Measurements from ENCODE around the gene RPL13A. TPM values are rescaled to one million over a fixed set of nuclear protein-coding genes. Genes with fewer than 3 reads are reported as not detected.

RPL13A gene
- polyA plus RNA-seq, 3 donors: 2,758 to 3,345 (median 3,013) TPM

- no peak for DNase-seq
Observed at GRCh38 chr19:49534632-49535385, 47.4 kb downstream of the RPL13A start.

- DNase-seq: no peak
Observed at GRCh38 chr19:49536921-49537462, 49.6 kb downstream of the RPL13A start.

GRCh38 chr19:49538643-49539042, 51.2 kb downstream of the RPL13A start:
- no peak for DNase-seq

GRCh38 chr19:49539192-49539952, 52.0 kb downstream of the RPL13A start:
- DNase-seq: no peak

Other genes with a start within 250 kb of the RPL13A start
- 1 to 10 TPM; 2.3 to 5.7 (median 4.6) TPM for gene SLC6A16, start 162.4 kb upstream of the RPL13A start, polyA plus RNA-seq (ENCODE audit: insufficient read length in 3 of 3)
- gene CD37, start 152.2 kb upstream of the RPL13A start, polyA plus RNA-seq (ENCODE audit: insufficient read length in 3 of 3): 10 to 100 TPM; 26.6 to 38.2 (median 36.4) TPM
- 100 to 1,000 TPM in 2 of 3 donors, 10 to 100 TPM in 1; 89.0 to 114 (median 109) TPM for gene TEAD2, start 125.2 kb upstream of the RPL13A start, polyA plus RNA-seq (ENCODE audit: insufficient read length in 3 of 3)
- 1 to 10 TPM; 4.2 to 6.7 (median 5.8) TPM for gene DKKL1, start 123.7 kb upstream of the RPL13A start, polyA plus RNA-seq (ENCODE audit: insufficient read length in 3 of 3)
- gene KASH5, start 99.4 kb upstream of the RPL13A start, polyA plus RNA-seq (ENCODE audit: insufficient read length in 3 of 3): under 1 TPM in 2 of 3 donors, not detected in 1; 0.10 to 0.34 TPM
- not detected for gene PTH2, start 64.2 kb upstream of the RPL13A start, polyA plus RNA-seq (ENCODE audit: insufficient read length in 3 of 3)
- gene GFY, start 62.2 kb upstream of the RPL13A start, polyA plus RNA-seq (ENCODE audit: insufficient read length in 3 of 3): not detected
- gene SLC17A7, start 46.1 kb upstream of the RPL13A start, polyA plus RNA-seq (ENCODE audit: insufficient read length in 3 of 3): under 1 TPM; 0.28 to 0.62 (median 0.55) TPM
- gene PIH1D1, start 35.8 kb upstream of the RPL13A start, polyA plus RNA-seq (ENCODE audit: insufficient read length in 3 of 3): 100 to 1,000 TPM in 1 of 3 donors, 10 to 100 TPM in 2; 92.0 to 101 (median 99.4) TPM
- 10 to 100 TPM; 19.2 to 33.0 (median 26.3) TPM for gene ALDH16A1, start 34.4 kb upstream of the RPL13A start, polyA plus RNA-seq (ENCODE audit: insufficient read length in 3 of 3)
- 1 to 10 TPM; 3.1 to 5.1 (median 5.1) TPM for gene FLT3LG, start 13.4 kb upstream of the RPL13A start, polyA plus RNA-seq (ENCODE audit: insufficient read length in 3 of 3)
- 1,000 to 10,000 TPM; 2,501 to 3,013 (median 2,811) TPM for gene RPS11, start 8.8 kb downstream of the RPL13A start, polyA plus RNA-seq (ENCODE audit: insufficient read length in 3 of 3)
- 100 to 1,000 TPM; 291 to 328 (median 294) TPM for gene FCGRT, start 25.1 kb downstream of the RPL13A start, polyA plus RNA-seq (ENCODE audit: insufficient read length in 3 of 3)
- 10 to 100 TPM; 21.3 to 22.4 (median 21.7) TPM for gene RCN3, start 40.4 kb downstream of the RPL13A start, polyA plus RNA-seq (ENCODE audit: insufficient read length in 3 of 3)
- gene NOSIP, start 92.9 kb downstream of the RPL13A start, polyA plus RNA-seq (ENCODE audit: insufficient read length in 3 of 3): 10 to 100 TPM; 69.3 to 81.1 (median 79.5) TPM
- gene PRRG2, start 93.7 kb downstream of the RPL13A start, polyA plus RNA-seq (ENCODE audit: insufficient read length in 3 of 3): 1 to 10 TPM; 6.5 to 8.2 (median 7.7) TPM
- 10 to 100 TPM; 24.2 to 34.2 (median 29.2) TPM for gene PRR12, start 103.6 kb downstream of the RPL13A start, polyA plus RNA-seq (ENCODE audit: insufficient read length in 3 of 3)
- 10 to 100 TPM; 25.8 to 31.9 (median 31.6) TPM for gene RRAS, start 152.5 kb downstream of the RPL13A start, polyA plus RNA-seq (ENCODE audit: insufficient read length in 3 of 3)
- gene SCAF1, start 154.6 kb downstream of the RPL13A start, polyA plus RNA-seq (ENCODE audit: insufficient read length in 3 of 3): 10 to 100 TPM; 36.6 to 45.7 (median 45.0) TPM
- gene IRF3, start 178.2 kb downstream of the RPL13A start, polyA plus RNA-seq (ENCODE audit: insufficient read length in 3 of 3): 10 to 100 TPM; 55.6 to 74.3 (median 68.3) TPM
- 10 to 100 TPM; 30.7 to 39.6 (median 31.5) TPM for gene BCL2L12, start 178.3 kb downstream of the RPL13A start, polyA plus RNA-seq (ENCODE audit: insufficient read length in 3 of 3)
- 100 to 1,000 TPM; 239 to 257 (median 241) TPM for gene PRMT1, start 189.7 kb downstream of the RPL13A start, polyA plus RNA-seq (ENCODE audit: insufficient read length in 3 of 3)
- gene ADM5, start 202.0 kb downstream of the RPL13A start, polyA plus RNA-seq (ENCODE audit: insufficient read length in 3 of 3): 1 to 10 TPM; 1.3 to 2.3 (median 2.1) TPM
- gene CPT1C, start 203.5 kb downstream of the RPL13A start, polyA plus RNA-seq (ENCODE audit: insufficient read length in 3 of 3): 10 to 100 TPM; 11.2 to 13.6 (median 11.6) TPM